Hepatic stellate cell (primary cell): ENCODE results near the gene WDR33.

Experiments used
- DNase-seq: peaks from one replicate; pipeline ENCODE4 v3.0.0; 2011; ENCODE audit warnings: low spot score

Gene WDR33

GRCh38 chr2:127655209-127656073 lies 155.5 kb downstream of the WDR33 start:
- no peak for DNase-seq

- DNase-seq: no peak
Measured at GRCh38 chr2:127654838-127655175, 156.2 kb downstream of the WDR33 start.

GRCh38 chr2:127654084-127654837 lies 156.7 kb downstream of the WDR33 start:
- no peak for DNase-seq

- DNase-seq: no peak
Measured at GRCh38 chr2:127653421-127654083, 157.4 kb downstream of the WDR33 start.

- DNase-seq: no peak
Measured at GRCh38 chr2:127652786-127653357, 158.1 kb downstream of the WDR33 start.

GRCh38 chr2:127651971-127652550 lies 158.9 kb downstream of the WDR33 start:
- no peak for DNase-seq

- no peak for DNase-seq
Measured at GRCh38 chr2:127651381-127651809, 159.6 kb downstream of the WDR33 start.
